Endothelial cell of umbilical vein (primary cell): ENCODE measurements around the gene ADCYAP1R1. TPM values are rescaled to one million over a fixed set of nuclear protein-coding genes. Genes with fewer than 3 reads are reported as not detected.

Experiments used
- BruUV-seq: library from RNA; stranded (reverse); fragments of 400-500 nt; replicated peaks from 2 replicates; lab custom pipeline; 2021; lab: Mats Ljungman, UMichigan
- CTCF ChIA-PET: fragments of 300-600, 350-600 bp; sonication (Branson Sonifier 250); formaldehyde crosslinking; loops from one replicate; lab custom pipeline; 2021; ENCODE audit warnings: antibody characterized with exemption, inconsistent platforms; lab: Charles Lee
- POLR2A ChIA-PET: fragments of 300-600, 350-600 bp; sonication (Branson Sonifier 250); formaldehyde crosslinking; loops from one replicate; lab custom pipeline; 2021; ENCODE audit warnings: antibody characterized with exemption, inconsistent platforms; lab: Charles Lee
- DNase-seq: peaks from one replicate; pipeline ENCODE4 v3.0.0-alpha.2; 2011; ENCODE audit warnings: low read depth, low spot score
- FAIRE-seq: peaks from 2 replicates; lab custom pipeline; 2011; peaks lifted over from hg19 to GRCh38; lab: Jason Lieb, UNC
- H2AFZ ChIP-seq: 2 replicates; pipeline ENCODE4 v1.6.0; 2012; ENCODE audit warnings: low read depth, low read length, control low read depth, inconsistent platforms
- H3K27ac ChIP-seq: 2 replicates; pipeline ENCODE4 v1.5.1; 2011; ENCODE audit warnings: low read depth, mild to moderate bottlenecking, control low read depth, low read length, moderate library complexity; ENCODE audit not compliant: insufficient read depth
- H3K27me3 ChIP-seq, 2 experiments: 2 replicates each; pipeline versions ENCODE4 v1.6.0 to v1.6.1; 2011; ENCODE audit warnings: low read length in 2 of 2, mixed read lengths in 1 of 2; ENCODE audit not compliant: control insufficient read depth in 2 of 2, insufficient read depth in 2 of 2
- H3K36me3 ChIP-seq, 2 experiments: 2 replicates in 1 of 2; 3 replicates in 1 of 2; pipeline ENCODE4 v1.5.1; 2011; ENCODE audit warnings: low read length in 2 of 2, mild to moderate bottlenecking in 1 of 2, moderate library complexity in 1 of 2; ENCODE audit not compliant: control insufficient read depth in 2 of 2, insufficient read depth in 2 of 2; ENCODE audit errors: extremely low read depth in 1 of 2
- H3K4me1 ChIP-seq: 3 replicates; pipeline ENCODE4 v1.5.1; 2011; ENCODE audit warnings: mild to moderate bottlenecking, low read length; ENCODE audit not compliant: control insufficient read depth, insufficient read depth; ENCODE audit errors: extremely low read depth
- H3K4me2 ChIP-seq: 2 replicates; pipeline ENCODE4 v1.6.1; 2011; ENCODE audit warnings: low read length, control low read depth, mixed read lengths; ENCODE audit not compliant: insufficient read depth
- H3K4me3 ChIP-seq, 3 experiments: fragments of 200-600 bp in 1 of 3; sonication (generic), shearing (Covaris generic) in 1 of 3; replicated peaks in 1 of 3; 2 replicates each; pipeline ENCODE4 v1.5.1; 2011 to 2016; ENCODE audit warnings: control low read depth in 3 of 3, low read length in 3 of 3, mild to moderate bottlenecking in 2 of 3, inconsistent platforms in 1 of 3, low read depth in 1 of 3, moderate library complexity in 1 of 3; ENCODE audit not compliant: insufficient read depth in 1 of 3
- H3K79me2 ChIP-seq: 2 replicates; pipeline ENCODE4 v1.6.0; 2012; ENCODE audit warnings: low read length, inconsistent platforms; ENCODE audit not compliant: control insufficient read depth, insufficient read depth
- H3K9ac ChIP-seq: replicated peaks from 2 replicates; pipeline ENCODE3; 2011; ENCODE audit warnings: low read length, control low read depth; ENCODE audit not compliant: insufficient read depth; ENCODE audit errors: extremely low read depth
- H3K9me1 ChIP-seq: replicated peaks from 3 replicates; pipeline ENCODE4 v1.6.0; 2011; ENCODE audit warnings: mild to moderate bottlenecking, low read length; ENCODE audit not compliant: control insufficient read depth, insufficient read depth; ENCODE audit errors: extremely low read depth
- H3K9me3 ChIP-seq: replicated peaks from 2 replicates; pipeline ENCODE4 v1.5.1; 2012; ENCODE audit warnings: low read length, inconsistent platforms; ENCODE audit not compliant: control insufficient read depth, insufficient read depth
- H4K20me1 ChIP-seq: replicated peaks from 2 replicates; pipeline ENCODE3; 2011; ENCODE audit warnings: mild to moderate bottlenecking, low read length; ENCODE audit not compliant: control insufficient read depth, insufficient read depth; ENCODE audit errors: extremely low read depth
- EZH2 ChIP-seq: IDR thresholded peaks from 2 replicates; pipeline ENCODE4 v1.6.1; 2012; ENCODE audit warnings: borderline replicate concordance, low read depth, mild to moderate bottlenecking, moderate library complexity, low read length, inconsistent platforms; ENCODE audit not compliant: severe bottlenecking
- FOS ChIP-seq: IDR thresholded peaks from 2 replicates; pipeline ENCODE4 v1.6.1; 2011; ENCODE audit warnings: mild to moderate bottlenecking, low read length, moderate library complexity, borderline replicate concordance; ENCODE audit not compliant: insufficient read depth
- GATA2 ChIP-seq: IDR thresholded peaks from 2 replicates; pipeline ENCODE4 v1.7.0; 2011; ENCODE audit warnings: low read depth, mild to moderate bottlenecking, moderate library complexity, mixed read lengths, low read length; ENCODE audit not compliant: insufficient read length, insufficient read depth
- JUN ChIP-seq: IDR thresholded peaks from 2 replicates; pipeline ENCODE4 v1.6.1; 2011; ENCODE audit warnings: borderline replicate concordance, low read depth; ENCODE audit not compliant: insufficient read length, insufficient read depth
- MYC ChIP-seq: IDR thresholded peaks from one replicate; pipeline ENCODE4 v1.6.1; 2011; ENCODE audit warnings: mild to moderate bottlenecking, low read depth, low read length
- POLR2A ChIP-seq: IDR thresholded peaks from 2 replicates; pipeline ENCODE4 v1.6.1; 2012; ENCODE audit warnings: low read depth, mild to moderate bottlenecking, control low read depth, low read length
- POLR2AphosphoS5 ChIP-seq: IDR thresholded peaks from 2 replicates; pipeline ENCODE4 v1.6.1; 2012; ENCODE audit warnings: low read depth, mild to moderate bottlenecking, control low read depth, low read length, moderate library complexity; ENCODE audit not compliant: insufficient read depth
- dilution Hi-C: fragments of 300-500 bp; cut with MboI; formaldehyde crosslinking; loops from one replicate; pipeline ENCODE4 v1.15.0; 2019; ENCODE audit warnings: low sequenced_read_pairs; ENCODE audit not compliant: extremely low pct_ligation_motif_present
- intact Hi-C: fragments of 100-400 bp; cut with micrococcal nuclease; formaldehyde crosslinking; loops from one replicate; pipeline ENCODE4 v1.10.0; 2022
- polyA plus RNA-seq, 4 experiments: library from polyadenylated mRNA; depleted of rRNA in 3 of 4; stranded (reverse) in 3 of 4; unstranded in 1 of 4; fragments of >200 nt; gene quantifications; 2 replicates each; pipeline versions ENCODE4 v1.2.1 to v1.2.3, GENCODE V29; 2011 to 2012; ENCODE audit warnings: missing spikeins in 1 of 4
- total RNA-seq: library from RNA; stranded (reverse); gene quantifications from 2 replicates; pipeline ENCODE4 v1.2.3, GENCODE V29; 2021
- TF ChIP-seq, protein P1 (sequence below): IDR thresholded peaks from 2 replicates; pipeline ENCODE4 v1.6.1; 2011; ENCODE audit not compliant: insufficient read depth, insufficient read length
- TF ChIP-seq, protein P2 (sequence below), 2 donors: IDR thresholded peaks; 1 replicate in 1 of 2; 2 replicates in 1 of 2; pipeline ENCODE4 v1.5.1; 2011; ENCODE audit warnings: low read length in 2 of 2, mild to moderate bottlenecking in 2 of 2, moderate library complexity in 2 of 2, control low read depth in 1 of 2, inconsistent platforms in 1 of 2, low read depth in 1 of 2; ENCODE audit not compliant: insufficient read depth in 1 of 2; ENCODE audit errors: extremely low read depth in 1 of 2

Gene ADCYAP1R1
- total and polyA plus RNA-seq, 2 donors (not counting 3 experiments of a cell fraction or from before 2014, with no cell fraction given): 0.04 TPM; not detected in 1

DNA sequence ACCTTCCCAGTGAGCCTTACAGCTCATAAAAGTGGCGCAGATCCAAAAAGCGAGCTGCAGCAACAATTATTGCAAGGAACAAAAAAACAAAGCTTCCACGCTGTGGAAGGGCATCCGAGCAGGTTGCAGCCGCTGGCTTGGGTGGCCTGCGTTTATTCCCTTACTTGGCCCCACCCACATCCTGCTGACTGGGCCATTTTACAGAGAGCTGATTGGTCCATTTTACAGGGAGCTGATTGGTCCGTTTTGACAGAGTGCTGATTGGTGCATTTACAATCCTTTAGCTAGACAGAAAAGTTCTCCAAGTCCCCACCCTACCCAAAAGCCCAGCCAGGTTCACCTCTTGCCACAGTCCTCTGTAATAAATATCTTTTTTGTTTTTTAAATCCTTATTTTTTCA is 85.1 kb downstream of the ADCYAP1R1 start:
- intact Hi-C loops: no loop called here
- no TSS peak for BruUV-seq
- POLR2A ChIA-PET: no interaction called here
- CTCF ChIA-PET: interaction anchor here (0.6 to 8.0 kb wide), 6 partner anchors 10 to 607 kb away, joined by 3 to 150 read pairs (median 3); no protein-coding TSS in a partner anchor
- no peak overlapping the region for H2AFZ ChIP-seq
- no peak overlapping the region for H3K4me3 ChIP-seq
- no peaks in the 10 kb centered on the region for H3K79me2 ChIP-seq
- dilution Hi-C loops: no loop called here
- DNase-seq (no peak), FAIRE-seq (no peak)
- no peak overlapping the region for H3K4me2 ChIP-seq
- TF ChIP-seq, protein P1, sequence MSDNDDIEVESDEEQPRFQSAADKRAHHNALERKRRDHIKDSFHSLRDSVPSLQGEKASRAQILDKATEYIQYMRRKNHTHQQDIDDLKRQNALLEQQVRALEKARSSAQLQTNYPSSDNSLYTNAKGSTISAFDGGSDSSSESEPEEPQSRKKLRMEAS: no peak
- TF ChIP-seq POLR2AphosphoS5: no peak
- TF ChIP-seq MYC: no peak
- TF ChIP-seq FOS: no peak
- no peaks in the 10 kb centered on the region for H3K27me3 ChIP-seq
- no peak overlapping the region for H3K9ac ChIP-seq
- H3K27ac ChIP-seq: no peak overlapping the region
- H3K9me3 ChIP-seq: no peaks in the 10 kb centered on the region
- no peaks in the 10 kb centered on the region for H3K4me1 ChIP-seq
- H3K36me3 ChIP-seq: no peaks in the 10 kb centered on the region
- no peaks in the 10 kb centered on the region for H4K20me1 ChIP-seq
- H3K9me1 ChIP-seq: no peaks in the 10 kb centered on the region

DNA sequence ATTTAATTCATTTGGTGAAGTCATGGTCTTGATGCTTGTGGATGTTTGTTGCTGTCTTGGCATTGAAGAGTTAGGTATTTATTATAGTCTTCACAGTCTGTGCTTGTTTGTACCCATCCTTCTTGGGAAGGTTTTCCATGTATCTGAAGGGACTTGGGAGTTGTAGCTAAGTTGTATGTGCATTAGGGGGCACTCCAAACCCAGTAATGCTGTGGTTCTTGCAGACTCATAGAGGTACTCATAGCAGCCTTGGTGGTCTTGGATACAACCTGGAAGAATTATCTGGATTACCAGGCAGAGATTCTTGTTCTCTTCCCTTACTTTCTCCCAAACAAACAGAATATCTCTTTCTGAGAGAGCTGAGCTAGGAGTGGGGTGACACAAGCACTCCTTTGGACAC is 93.2 kb downstream of the ADCYAP1R1 start:
- Histone ChIP-seq H4K20me1 (no peaks in the 10 kb centered on the region), H3K27ac (no peak overlapping the region), H3K4me1 (no peaks in the 10 kb centered on the region), H3K9ac (no peak overlapping the region), H3K79me2 (no peaks in the 10 kb centered on the region), H3K27me3 (no peaks in the 10 kb centered on the region), H3K9me1 (no peaks in the 10 kb centered on the region), H3K36me3 (no peaks in the 10 kb centered on the region), H2AFZ (no peak overlapping the region), H3K4me3 (no peak overlapping the region), H3K9me3 (no peaks in the 10 kb centered on the region), H3K4me2 (no peak overlapping the region)
- CTCF ChIA-PET: interaction anchor here (0.7 to 1.8 kb wide), 4 partner anchors 10 to 491 kb away, joined by 3 to 7 read pairs (median 4); no protein-coding TSS in a partner anchor
- DNase-seq (no peak), FAIRE-seq (no peak)
- TF ChIP-seq, protein P1: no peak
- no peak for TF ChIP-seq EZH2
- TF ChIP-seq MYC: no peak
- TF ChIP-seq, protein P2, sequence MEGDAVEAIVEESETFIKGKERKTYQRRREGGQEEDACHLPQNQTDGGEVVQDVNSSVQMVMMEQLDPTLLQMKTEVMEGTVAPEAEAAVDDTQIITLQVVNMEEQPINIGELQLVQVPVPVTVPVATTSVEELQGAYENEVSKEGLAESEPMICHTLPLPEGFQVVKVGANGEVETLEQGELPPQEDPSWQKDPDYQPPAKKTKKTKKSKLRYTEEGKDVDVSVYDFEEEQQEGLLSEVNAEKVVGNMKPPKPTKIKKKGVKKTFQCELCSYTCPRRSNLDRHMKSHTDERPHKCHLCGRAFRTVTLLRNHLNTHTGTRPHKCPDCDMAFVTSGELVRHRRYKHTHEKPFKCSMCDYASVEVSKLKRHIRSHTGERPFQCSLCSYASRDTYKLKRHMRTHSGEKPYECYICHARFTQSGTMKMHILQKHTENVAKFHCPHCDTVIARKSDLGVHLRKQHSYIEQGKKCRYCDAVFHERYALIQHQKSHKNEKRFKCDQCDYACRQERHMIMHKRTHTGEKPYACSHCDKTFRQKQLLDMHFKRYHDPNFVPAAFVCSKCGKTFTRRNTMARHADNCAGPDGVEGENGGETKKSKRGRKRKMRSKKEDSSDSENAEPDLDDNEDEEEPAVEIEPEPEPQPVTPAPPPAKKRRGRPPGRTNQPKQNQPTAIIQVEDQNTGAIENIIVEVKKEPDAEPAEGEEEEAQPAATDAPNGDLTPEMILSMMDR (IDR thresholded peaks at IDR 0.05; ENCODE audit: extremely low read depth in 1 of 2, insufficient read depth in 1 of 2, low read depth in 1 of 2, low read length in 2 of 2): no peak
- no peak for TF ChIP-seq FOS
- TF ChIP-seq JUN: no peak
- no peak for TF ChIP-seq GATA2
- TF ChIP-seq POLR2A: no peak
- TF ChIP-seq POLR2AphosphoS5: no peak
- POLR2A ChIA-PET: no interaction called here
- intact Hi-C loops (no loop called here), dilution Hi-C loops (no loop called here)
- no TSS peak for BruUV-seq
